GM12864 (cell line): ENCODE data around the gene CTH.

Source experiments
- DNase-seq: peaks from one replicate; pipeline ENCODE4 v3.0.0-alpha.2; 2011; ENCODE audit warnings: low read depth
- H3K4me3 ChIP-seq: 2 replicates; pipeline ENCODE4 v1.5.1; 2011; ENCODE audit warnings: mild to moderate bottlenecking, low read depth, low read length, control low read depth
- CTCF ChIP-seq: IDR thresholded peaks from 2 replicates; pipeline ENCODE4 v1.5.1; 2011; ENCODE audit warnings: low read depth, mild to moderate bottlenecking, moderate library complexity, low read length, control low read depth, inconsistent platforms; ENCODE audit errors: missing control alignments

CTH gene

GRCh38 chr1:70382682-70383081 is 28.4 kb upstream of the CTH start:
- no peak for TF ChIP-seq CTCF
- no peak for DNase-seq
- no peak overlapping the region for H3K4me3 ChIP-seq

DNA sequence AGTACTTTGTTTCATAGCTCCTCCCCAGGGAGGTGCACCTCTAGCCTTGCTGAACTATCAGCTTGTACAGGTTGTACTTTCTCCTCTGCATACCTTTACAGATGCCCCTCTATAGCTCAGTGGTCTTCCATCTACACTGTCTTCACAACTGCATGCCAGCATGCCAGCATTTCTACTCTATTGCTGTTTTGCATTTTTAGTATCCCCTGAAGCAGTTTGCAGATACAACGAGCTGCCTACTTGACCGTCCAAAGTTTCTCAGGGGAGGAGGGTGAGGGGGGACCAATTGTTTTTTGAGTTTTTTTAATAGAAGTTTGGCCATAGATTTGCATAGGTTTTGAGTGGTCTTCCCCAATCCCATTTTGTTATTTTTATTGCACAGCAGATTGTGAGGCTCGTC is 27.6 kb upstream of the CTH start:
- DNase-seq: no peak
- no peak for TF ChIP-seq CTCF
- H3K4me3 ChIP-seq: no peak overlapping the region

DNA sequence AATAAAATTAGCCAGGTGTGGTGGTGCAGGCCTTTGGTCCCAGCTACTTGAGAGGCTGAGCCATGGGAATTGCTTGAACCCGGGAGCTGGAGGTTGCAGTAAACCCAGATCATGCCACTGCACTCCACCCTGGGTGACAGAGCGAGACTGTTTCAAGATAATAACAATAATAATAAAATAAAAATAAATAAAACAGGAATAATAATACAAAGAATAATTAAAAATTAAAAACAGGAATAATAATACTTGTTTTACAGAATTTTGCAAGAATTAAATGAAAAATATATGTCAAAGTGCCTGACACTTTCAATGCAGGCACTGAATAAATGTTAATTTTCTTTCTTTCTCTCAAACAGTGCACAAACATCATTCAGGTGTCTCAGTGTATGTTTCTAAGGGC is 26.5 kb upstream of the CTH start:
- no peak for TF ChIP-seq CTCF
- DNase-seq: no peak
- H3K4me3 ChIP-seq: no peak overlapping the region

GRCh38 chr1:70385477-70385876 is 25.6 kb upstream of the CTH start:
- no peak for DNase-seq
- TF ChIP-seq CTCF: no peak
- H3K4me3 ChIP-seq: no peak overlapping the region

DNA sequence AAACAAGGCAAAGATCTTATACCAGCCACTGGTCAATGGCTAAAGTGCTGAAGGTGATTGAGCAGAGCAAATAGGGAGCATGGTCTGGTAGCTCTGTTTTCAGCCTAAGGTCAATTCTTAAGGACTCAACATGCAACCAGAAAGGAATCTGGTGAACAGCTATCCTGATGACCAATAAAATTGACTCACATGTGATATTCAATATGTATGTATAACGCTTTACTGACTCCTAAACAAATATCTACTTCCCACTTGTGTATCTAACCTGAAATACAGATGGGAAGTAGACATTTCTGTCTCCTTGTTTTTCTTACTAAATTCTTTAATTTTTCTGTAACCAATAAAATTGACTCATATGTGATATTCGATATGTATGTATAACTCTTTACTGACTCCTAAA is 24.9 kb upstream of the CTH start:
- no peak overlapping the region for H3K4me3 ChIP-seq
- TF ChIP-seq CTCF: no peak
- DNase-seq: no peak

DNA sequence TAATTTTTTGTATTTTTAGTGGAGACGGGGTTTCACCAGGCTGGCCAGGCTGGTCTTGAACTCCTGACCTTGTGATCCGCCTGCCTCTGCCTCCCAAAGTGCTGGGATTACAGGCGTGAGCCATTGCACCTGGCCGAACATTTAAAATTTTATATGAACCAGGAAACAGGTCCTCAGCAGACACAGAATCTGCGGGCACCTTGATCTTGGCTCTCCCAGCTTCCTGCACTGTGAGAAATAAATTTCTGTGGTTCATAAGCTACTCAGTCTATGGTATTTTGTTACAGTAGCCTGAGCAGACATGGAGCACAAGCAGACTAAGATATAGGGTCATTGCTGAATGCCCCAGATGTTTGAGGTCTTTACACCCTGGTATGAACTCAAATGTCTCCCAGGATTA is 23.6 kb upstream of the CTH start:
- TF ChIP-seq CTCF: no peak
- DNase-seq: no peak
- no peak overlapping the region for H3K4me3 ChIP-seq

DNA sequence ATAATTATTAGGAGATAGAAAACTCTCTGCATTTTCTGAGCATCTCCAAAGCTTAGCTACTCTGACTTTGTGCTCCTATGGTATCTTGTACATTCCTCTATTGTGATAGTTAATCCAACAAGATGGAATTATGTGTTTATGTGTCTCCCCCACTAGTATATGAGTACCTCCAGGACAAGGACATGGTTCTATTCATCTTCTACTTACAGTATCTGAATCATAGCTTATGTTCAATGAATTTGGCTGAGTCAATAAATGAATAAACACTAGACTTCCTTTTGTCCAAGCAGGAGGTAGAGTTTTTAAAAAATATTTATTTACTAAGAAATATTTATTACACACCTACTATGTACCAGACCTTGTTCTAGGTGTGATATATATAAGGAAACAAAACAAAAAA is 18.4 kb upstream of the CTH start:
- TF ChIP-seq CTCF: no peak
- DNase-seq: no peak
- no peak overlapping the region for H3K4me3 ChIP-seq
